SIG-M5 treated with dmso at 0.1 percent for 504 hours (cell line): Measurements from ENCODE around the gene UMAD1.
"Not testable (repeated sequence)": the region's sequence is repeated elsewhere in the genome, so short reads cannot be mapped to it uniquely, and the experiment has no call there.

Source experiments
- DNase-seq: peaks from one replicate; lab custom pipeline; 2025; ENCODE audit not compliant: unreplicated experiment; lab: John Stamatoyannopoulos, UW

Gene UMAD1

GRCh38 chr7:7821517-7821916 lies 181.0 kb downstream of the UMAD1 start:
- DNase-seq = no peak

GRCh38 chr7:7825294-7825693 lies 184.7 kb downstream of the UMAD1 start:
- not testable (repeated sequence) for DNase-seq

GRCh38 chr7:7829667-7830066 lies 189.1 kb downstream of the UMAD1 start:
- DNase-seq = no peak

GRCh38 chr7:7830122-7830878 lies 189.7 kb downstream of the UMAD1 start:
- DNase-seq = no peak

GRCh38 chr7:7832518-7832917 lies 192.0 kb downstream of the UMAD1 start:
- DNase-seq = no peak

- no peak for DNase-seq
These were observed 194.2 kb downstream of the UMAD1 start for GRCh38 chr7:7834761-7835160.

GRCh38 chr7:7841027-7841426 lies 200.5 kb downstream of the UMAD1 start:
- DNase-seq = no peak

- DNase-seq = no peak
These were observed 202.7 kb downstream of the UMAD1 start for GRCh38 chr7:7843240-7843639.

GRCh38 chr7:7843972-7844371 lies 203.4 kb downstream of the UMAD1 start:
- no peak for DNase-seq

GRCh38 chr7:7848246-7848645 lies 207.7 kb downstream of the UMAD1 start:
- no peak for DNase-seq

GRCh38 chr7:7848892-7849291 lies 208.3 kb downstream of the UMAD1 start:
- no peak for DNase-seq

GRCh38 chr7:7850150-7850549 lies 209.6 kb downstream of the UMAD1 start:
- DNase-seq = no peak

- no peak for DNase-seq
These were observed 210.8 kb downstream of the UMAD1 start for GRCh38 chr7:7851381-7851780.

- no peak for DNase-seq
These were observed 211.4 kb downstream of the UMAD1 start for GRCh38 chr7:7851991-7852390.

- peak; percentile 72 for DNase-seq
These were observed 216.6 kb downstream of the UMAD1 start for GRCh38 chr7:7857143-7857583.

- no peak for DNase-seq
These were observed 218.0 kb downstream of the UMAD1 start for GRCh38 chr7:7858559-7858958.

- no peak for DNase-seq
These were observed 218.9 kb downstream of the UMAD1 start for GRCh38 chr7:7859411-7859810.

- DNase-seq = peak; percentile 24
These were observed 220.7 kb downstream of the UMAD1 start for GRCh38 chr7:7861211-7861633.

GRCh38 chr7:7862393-7862792 lies 221.8 kb downstream of the UMAD1 start:
- no peak for DNase-seq

- peak; percentile 85 for DNase-seq
These were observed 227.5 kb downstream of the UMAD1 start for GRCh38 chr7:7867846-7868571.

GRCh38 chr7:7868572-7868899 lies 228.0 kb downstream of the UMAD1 start:
- no peak for DNase-seq

GRCh38 chr7:7869036-7869435 lies 228.5 kb downstream of the UMAD1 start:
- no peak for DNase-seq

GRCh38 chr7:7869651-7870050 lies 229.1 kb downstream of the UMAD1 start:
- no peak for DNase-seq
